ENCODE results near the gene WDR76.

DNA sequence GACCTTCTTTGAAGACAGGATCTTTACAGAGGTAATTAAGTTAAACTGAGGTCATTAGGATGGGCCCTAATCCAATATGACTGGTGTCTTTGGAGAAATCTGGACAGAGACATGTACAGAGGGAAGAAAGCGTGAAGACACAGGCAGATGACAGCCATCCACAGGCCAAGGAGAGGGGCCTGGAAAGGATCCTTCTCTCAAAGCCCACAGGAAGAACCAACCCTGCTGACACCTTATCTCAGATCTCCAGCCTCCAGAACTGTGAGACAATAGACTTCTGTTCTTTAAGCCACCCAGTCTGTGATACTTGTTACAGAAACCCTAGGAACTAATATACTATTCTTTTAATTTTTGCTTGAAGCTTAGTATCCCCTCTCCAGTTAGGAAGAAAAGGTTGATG is 74.2 kb downstream of the WDR76 start:
- TF ChIP-seq POLR2A (IDR thresholded peaks at IDR 0.05) = no peak
- TF ChIP-seq, protein P1, sequence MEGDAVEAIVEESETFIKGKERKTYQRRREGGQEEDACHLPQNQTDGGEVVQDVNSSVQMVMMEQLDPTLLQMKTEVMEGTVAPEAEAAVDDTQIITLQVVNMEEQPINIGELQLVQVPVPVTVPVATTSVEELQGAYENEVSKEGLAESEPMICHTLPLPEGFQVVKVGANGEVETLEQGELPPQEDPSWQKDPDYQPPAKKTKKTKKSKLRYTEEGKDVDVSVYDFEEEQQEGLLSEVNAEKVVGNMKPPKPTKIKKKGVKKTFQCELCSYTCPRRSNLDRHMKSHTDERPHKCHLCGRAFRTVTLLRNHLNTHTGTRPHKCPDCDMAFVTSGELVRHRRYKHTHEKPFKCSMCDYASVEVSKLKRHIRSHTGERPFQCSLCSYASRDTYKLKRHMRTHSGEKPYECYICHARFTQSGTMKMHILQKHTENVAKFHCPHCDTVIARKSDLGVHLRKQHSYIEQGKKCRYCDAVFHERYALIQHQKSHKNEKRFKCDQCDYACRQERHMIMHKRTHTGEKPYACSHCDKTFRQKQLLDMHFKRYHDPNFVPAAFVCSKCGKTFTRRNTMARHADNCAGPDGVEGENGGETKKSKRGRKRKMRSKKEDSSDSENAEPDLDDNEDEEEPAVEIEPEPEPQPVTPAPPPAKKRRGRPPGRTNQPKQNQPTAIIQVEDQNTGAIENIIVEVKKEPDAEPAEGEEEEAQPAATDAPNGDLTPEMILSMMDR (IDR thresholded peaks at IDR 0.05) = no peak

Measured in prostate gland (tissue), 2 donors.